GM21619 (cell line): ENCODE results near the gene ELOA.
"Not testable (repeated sequence)": the region's sequence is repeated elsewhere in the genome, so short reads cannot be mapped to it uniquely, and the experiment has no call there.

Source experiments
- ATAC-seq: cut with Tn5 transposase; IDR thresholded peaks from one replicate; pipeline ENCODE4 v1.9.1; 2021; ENCODE audit not compliant: unreplicated experiment

Gene ELOA

DNA sequence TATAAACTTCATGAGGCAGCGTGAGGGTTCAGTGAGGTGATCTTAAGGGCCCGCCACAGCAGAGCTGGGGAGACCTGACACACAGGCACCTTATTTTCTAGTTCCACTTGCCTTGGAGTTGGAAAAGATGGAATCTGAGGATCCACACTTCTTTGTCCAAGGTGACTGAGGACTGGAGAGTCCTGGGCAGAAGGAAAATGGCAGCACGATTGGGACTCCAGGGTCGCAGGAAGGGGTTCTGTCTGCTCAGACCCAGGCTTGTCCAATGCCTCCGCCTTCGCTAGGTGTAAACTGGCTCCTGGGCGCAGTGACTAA is 55.9 kb downstream of the ELOA start:
- no peak for ATAC-seq

DNA sequence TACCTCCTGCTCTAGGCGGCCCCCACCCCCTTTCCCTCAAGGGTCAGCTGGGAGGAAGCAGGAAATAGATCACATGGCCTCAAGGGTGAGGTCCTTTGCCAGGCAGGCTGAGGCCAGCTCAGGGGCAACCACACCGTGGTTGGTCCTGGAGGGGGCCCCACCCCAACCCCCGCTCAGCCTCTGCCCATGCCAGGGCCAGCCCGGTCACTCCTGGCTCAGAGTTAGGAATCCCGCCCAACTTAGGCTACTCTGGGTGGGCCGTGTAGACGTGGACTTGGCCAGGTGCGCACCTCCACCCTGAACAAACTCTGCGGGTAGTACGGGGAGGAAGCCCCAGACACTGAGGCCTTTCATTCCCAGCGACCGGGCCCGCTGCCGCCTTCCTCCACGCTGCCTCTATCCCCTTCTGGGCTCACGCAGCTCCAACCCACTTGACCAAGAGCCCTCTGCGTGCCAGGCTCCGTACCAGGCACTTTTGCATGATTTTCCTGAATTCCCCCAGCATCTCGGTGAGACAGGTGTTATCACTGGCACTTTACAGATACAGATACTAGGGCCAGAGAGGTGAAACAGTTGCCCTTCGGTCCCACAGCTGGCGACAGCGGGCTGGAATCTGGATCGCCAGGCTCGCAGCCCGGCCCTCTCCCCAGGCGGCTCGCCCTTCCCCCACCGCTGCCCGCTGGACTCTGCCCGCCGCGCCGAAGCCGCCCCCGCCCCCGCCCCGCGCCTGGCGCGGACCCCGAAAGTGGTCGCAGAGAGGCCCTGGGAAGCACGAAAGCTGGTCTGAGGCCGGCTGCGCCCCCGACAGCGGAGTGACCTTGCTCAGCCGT is 56.5 kb downstream of the ELOA start:
- peak; percentile 4 for ATAC-seq

DNA sequence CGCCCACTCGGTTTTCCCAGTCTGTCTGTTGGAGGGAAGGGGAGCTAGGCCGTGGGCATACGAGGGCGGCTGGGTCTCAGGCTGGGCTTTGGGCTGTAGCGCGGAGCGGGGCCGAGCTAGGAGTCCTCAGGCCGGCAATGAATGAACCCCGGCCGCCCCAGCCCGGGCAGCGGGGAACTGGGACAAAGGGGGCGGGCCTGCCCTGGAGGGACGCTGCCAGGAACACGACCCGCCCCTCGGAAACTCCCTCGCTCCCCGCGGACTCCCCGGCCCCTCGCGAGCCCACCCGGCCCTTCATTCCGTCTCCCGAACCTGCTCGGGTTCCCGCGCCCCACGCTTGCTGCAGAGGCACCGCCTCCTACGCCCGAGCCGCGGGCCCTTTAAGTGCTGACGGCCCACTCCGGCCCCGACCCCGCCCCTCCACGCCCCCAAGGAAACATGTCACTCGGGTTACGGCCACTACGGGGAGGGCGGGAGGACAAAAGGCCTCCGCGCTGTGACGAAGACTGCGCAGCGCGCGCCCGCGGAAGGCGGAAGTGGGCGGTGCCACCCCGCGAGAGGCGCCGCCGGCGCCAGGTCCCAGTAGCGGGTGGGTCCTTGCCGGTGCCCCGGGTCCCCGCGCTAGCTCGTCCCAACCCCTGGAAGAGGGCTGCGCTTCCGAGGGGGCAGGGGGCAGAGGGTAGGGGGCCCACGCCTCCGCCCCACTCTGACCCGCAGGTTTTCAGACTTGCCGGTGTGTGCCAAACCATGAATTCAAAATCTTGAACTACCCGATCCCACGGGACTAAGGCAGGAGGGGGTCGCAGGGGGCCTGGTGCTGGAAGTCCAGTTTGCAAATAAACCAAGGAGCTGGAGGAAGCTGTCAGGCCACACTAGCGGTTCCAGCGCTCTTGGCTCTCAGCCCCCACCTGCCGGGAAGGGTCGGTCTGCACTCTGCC is 57.4 kb downstream of the ELOA start, which contains the start of gene GALE:
Gene GALE, minus strand, starts transcription at position 355 of the 938 bp plus-strand sequence. CDS start 1,747 bp downstream, outside the sequence.
- ATAC-seq = peak; percentile 74

DNA sequence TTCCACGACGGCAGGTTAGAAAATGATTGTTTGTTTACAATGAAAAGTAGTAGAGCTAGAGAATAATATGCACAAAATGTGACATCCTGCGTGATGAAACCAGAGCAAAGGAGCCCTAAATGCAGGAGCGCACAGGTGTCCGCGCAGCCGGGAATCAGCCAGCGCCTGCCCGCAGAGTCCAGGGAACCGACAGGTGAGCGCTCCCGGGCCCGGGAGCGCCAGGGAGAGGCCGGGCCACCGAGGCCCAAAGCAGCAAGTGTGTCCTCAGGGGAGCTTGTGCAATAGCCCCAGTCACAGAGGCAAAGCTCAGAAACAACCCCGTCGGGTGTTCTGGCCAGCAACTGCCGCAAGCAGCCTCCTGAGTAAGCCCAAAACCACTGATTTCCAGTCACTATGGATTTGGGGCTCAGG is 58.1 kb downstream of the ELOA start:
- no peak for ATAC-seq

GRCh38 chr1:23801876-23802275 is 58.6 kb downstream of the ELOA start:
- no peak for ATAC-seq

DNA sequence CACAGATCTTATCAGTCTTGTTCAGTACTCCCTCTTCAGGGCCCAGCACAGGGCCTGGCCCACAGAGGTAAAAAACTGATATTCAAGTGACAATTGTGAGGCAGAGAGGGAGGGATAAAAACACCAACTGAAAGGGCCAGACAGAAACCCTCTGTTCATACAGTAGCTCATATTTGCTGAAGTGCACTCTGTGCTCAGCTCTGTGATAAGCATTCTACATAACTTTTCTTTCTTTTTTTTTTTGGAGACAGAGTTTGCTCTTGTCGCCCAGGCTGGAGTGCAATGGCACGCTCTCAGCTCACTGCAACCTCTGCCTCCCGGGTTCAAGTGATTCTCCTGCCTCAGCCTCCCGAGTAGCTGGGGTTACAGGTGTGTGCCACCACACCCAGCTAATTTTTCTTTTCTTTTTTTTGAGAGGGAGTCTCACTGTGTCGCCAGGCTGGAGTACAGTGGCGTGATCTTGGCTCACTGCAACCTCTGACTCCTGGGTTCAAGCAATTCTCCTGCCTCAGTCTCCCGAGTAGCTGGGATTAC is 59.6 kb downstream of the ELOA start:
- not testable (repeated sequence) for ATAC-seq

- ATAC-seq = no peak
Observed at GRCh38 chr1:23803674-23804073, 60.4 kb downstream of the ELOA start.

DNA sequence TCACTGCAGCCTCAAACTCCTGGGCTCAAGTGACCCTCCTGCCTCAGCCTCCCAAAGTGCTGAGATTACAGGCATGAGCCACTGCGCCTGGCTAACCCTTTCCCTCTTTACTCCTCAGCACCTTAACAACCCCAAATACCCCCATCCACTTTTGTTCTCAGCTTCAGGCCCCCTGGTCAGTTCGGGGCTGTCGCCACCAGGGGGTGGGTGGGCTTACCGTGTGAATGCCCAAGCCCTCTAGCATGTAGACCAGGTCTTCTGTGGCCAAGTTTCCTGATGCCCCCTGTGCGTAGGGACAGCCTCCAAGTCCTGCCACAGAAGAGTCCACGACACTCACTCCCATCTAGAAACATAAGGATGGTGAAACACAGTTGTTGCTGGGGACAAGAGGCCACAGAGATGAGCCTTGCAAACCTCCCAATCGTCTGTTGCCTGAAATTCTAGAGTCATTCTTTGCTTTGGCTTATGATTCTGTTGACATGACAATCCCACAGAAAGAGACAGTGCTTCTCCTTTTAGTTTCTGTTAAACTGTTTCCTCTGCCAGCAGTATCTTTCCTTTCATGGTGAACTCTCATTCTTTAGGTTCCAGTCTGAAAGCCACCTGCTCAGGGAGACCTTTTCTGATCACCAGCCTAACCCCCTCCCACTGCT is 61.0 kb downstream of the ELOA start:
- no peak for ATAC-seq

GRCh38 chr1:23805025-23805424 is 61.8 kb downstream of the ELOA start:
- no peak for ATAC-seq

DNA sequence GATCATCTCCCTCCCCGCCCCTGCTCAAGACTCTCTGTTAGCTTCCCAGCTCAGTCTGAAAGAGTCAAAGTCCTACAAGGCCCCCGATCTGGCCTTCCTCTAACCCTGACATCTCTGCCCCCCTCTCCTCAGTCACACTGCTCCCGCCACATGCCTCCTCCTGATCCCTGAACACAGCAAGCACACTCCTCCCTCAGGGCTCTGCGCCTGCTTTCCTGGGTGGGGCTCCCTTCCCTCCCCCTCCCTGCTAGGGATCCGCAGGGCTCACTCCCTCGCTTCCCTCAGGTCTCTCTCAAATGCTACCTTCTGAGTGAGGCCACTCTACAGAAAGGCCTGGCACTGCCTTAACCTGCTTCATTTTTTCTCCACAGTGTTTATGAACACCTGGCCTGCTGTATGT is 63.0 kb downstream of the ELOA start:
- ATAC-seq = no peak

DNA sequence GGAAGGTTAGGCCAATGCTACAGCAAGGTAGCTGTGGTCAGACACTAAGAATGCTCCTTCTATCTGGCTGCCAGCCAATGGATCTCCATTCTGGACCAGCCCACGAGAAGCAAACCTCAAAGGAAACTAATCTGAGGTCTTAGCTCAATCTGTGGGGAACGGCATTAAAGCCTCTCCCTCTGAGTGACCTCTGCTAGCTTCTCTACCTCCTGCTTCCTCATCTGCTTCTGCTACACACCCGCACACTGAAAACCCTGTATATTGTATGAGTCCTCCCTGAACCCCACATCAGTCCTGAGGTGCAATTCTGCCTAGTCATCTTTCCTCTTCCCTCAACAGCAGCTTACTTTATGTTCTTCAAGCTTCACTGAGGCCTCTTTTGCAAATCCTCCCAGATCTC is 64.2 kb downstream of the ELOA start:
- no peak for ATAC-seq

DNA sequence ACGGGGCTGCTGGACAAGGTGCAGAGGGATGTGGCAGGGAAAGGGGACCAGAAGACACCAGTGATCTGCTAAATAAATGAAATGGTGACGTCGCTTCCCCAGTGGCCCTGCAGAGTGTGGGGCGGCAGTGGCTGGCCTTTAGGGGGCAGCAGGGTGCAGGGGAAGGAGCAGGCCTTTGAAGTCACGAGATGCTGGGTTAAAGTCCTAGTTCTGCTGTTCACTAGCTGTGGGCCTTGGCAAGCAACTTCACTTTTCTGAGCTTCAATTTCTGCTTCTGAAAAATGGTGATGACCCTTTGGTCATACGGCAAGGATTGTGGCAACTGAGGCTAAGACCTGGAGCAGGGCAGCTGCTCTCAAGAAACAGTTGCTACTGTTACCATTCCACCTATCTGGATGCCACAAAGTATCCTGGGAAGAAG is 66.5 kb downstream of the ELOA start:
- ATAC-seq = peak; percentile 63

DNA sequence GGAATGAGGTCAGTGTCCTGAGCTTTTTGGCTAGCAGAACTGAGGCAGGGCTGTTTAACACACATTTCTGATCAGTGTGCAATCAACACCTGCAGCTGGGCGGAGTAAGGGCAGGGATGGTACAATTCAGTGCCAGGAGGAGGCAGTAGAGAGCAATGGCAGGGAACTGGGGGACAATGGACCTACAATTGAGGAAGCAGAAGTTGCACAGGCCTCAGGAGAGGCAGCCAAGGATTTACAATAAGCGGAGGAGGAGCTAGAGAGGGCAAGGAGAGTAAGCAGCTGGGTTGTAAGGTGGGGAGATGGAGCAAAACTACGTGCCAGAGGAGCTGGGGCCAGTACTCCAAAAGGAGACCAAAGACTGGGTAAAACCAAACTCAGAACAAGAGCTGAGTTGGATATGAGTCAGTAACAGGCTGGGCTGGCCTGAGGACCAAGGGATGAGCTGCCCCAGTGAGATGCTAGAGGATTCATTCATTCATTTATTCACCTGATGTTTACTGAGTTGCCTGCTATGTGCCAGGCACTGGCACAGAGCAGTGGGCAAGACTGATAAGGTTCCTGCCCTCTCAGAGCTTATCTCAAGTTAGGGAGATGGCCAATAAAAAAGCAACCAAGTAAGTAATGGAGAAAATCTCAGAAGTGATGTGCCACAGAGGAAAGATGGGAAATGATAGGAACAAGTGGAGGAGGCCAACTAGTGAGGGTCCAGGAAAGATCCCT is 67.7 kb downstream of the ELOA start:
- ATAC-seq = peak; percentile 63
